K562 (cell line): Measurements from ENCODE around the gene NPEPL1. TPM values are rescaled to one million over a fixed set of nuclear protein-coding genes. Genes with fewer than 3 reads are reported as not detected.

Source experiments
- ATAC-seq: fragments of 200-7000 bp; cut with Tn5 transposase; 3 replicates; pipeline ENCODE4 v1.9.1; 2020; ENCODE audit warnings: moderate library complexity
- BruUV-seq: library from RNA; stranded (reverse); fragments of 400-500 nt; replicated peaks from 2 replicates; lab custom pipeline; 2021; lab: Mats Ljungman, UMichigan
- CTCF ChIA-PET: fragments of 300-600 bp; formaldehyde crosslinking; extraction: SDS; loops from one replicate; lab custom pipeline; 2021; ENCODE audit warnings: low intra/inter-chr PET ratio; lab: Yijun Ruan, JAX
- POLR2A ChIA-PET: fragments of 300-600, 350-650 bp; sonication (Branson Sonifier 250); formaldehyde crosslinking; extraction: SDS; loops from one replicate; lab custom pipeline; 2021; ENCODE audit warnings: antibody characterized with exemption, inconsistent platforms; lab: Yijun Ruan, JAX
- DNase-seq, 4 experiments: peaks; one replicate each; pipeline versions ENCODE4 v3.0.0 to v3.0.0-alpha.2; 2011 to 2018; ENCODE audit warnings: low spot score in 3 of 4, mixed read lengths in 3 of 4; ENCODE audit errors: extremely low read depth in 1 of 4
- FAIRE-seq: peaks from 2 replicates; lab custom pipeline; 2011; peaks lifted over from hg19 to GRCh38; lab: Jason Lieb, UNC
- H2AFZ ChIP-seq: 2 replicates; pipeline ENCODE4 v1.6.0; 2011; ENCODE audit warnings: low read depth, low read length, control low read depth, inconsistent platforms
- H3K27ac ChIP-seq: fragments of 200-600 bp; 3 replicates; pipeline ENCODE4 v1.8.0; 2011; ENCODE audit warnings: low read depth, mild to moderate bottlenecking, control low read depth, inconsistent platforms, low read length, moderate library complexity, mixed read lengths; ENCODE audit errors: extremely low read depth
- H3K27me3 ChIP-seq, 2 experiments: fragments of 300-600 bp in 1 of 2; 2 replicates in 1 of 2; 3 replicates in 1 of 2; pipeline versions ENCODE4 v1.6.0 to v1.8.0; 2011; ENCODE audit warnings: inconsistent platforms in 2 of 2, low read length in 2 of 2, mild to moderate bottlenecking in 1 of 2, mixed read lengths in 1 of 2, moderate library complexity in 1 of 2; ENCODE audit not compliant: control insufficient read depth in 2 of 2, insufficient read depth in 2 of 2
- H3K36me3 ChIP-seq: fragments of 300-600 bp; 3 replicates; pipeline ENCODE4 v1.8.0; 2011; ENCODE audit warnings: mild to moderate bottlenecking, low read length, inconsistent platforms; ENCODE audit not compliant: control insufficient read depth, insufficient read depth
- H3K4me1 ChIP-seq, 2 experiments: fragments of 200-600 bp in 1 of 2; replicated peaks in 1 of 2; 2 replicates in 1 of 2; 3 replicates in 1 of 2; pipeline versions ENCODE4 v1.5.1 to v1.8.0; 2011; ENCODE audit warnings: inconsistent platforms in 2 of 2, low read length in 2 of 2, mild to moderate bottlenecking in 1 of 2, mixed read lengths in 1 of 2, moderate library complexity in 1 of 2; ENCODE audit not compliant: control insufficient read depth in 2 of 2, insufficient read depth in 2 of 2
- H3K4me2 ChIP-seq: 2 replicates; pipeline ENCODE4 v1.6.1; 2011; ENCODE audit warnings: low read length, control low read depth, inconsistent platforms, mixed read lengths; ENCODE audit not compliant: insufficient read depth
- H3K4me3 ChIP-seq: fragments of 200-600 bp; sonication (generic), shearing (Covaris generic); 2 replicates; pipeline ENCODE4 v1.5.1; 2016; ENCODE audit warnings: control low read depth, inconsistent platforms
- H3K79me2 ChIP-seq: fragments of 200-600 bp; 3 replicates; pipeline ENCODE4 v1.8.0; 2011; ENCODE audit warnings: low read length, inconsistent platforms; ENCODE audit not compliant: control insufficient read depth, insufficient read depth
- H3K9ac ChIP-seq, 2 experiments: 2 replicates each; pipeline versions ENCODE4 v1.6.0 to v1.6.1; 2011; ENCODE audit warnings: low read depth in 2 of 2, low read length in 2 of 2, control low read depth in 1 of 2, inconsistent platforms in 1 of 2, mild to moderate bottlenecking in 1 of 2, mixed read lengths in 1 of 2; ENCODE audit not compliant: insufficient read depth in 1 of 2
- H3K9me1 ChIP-seq: one replicate; pipeline ENCODE4 v1.6.0; 2011; ENCODE audit warnings: inconsistent platforms, mild to moderate bottlenecking, low read length, moderate library complexity; ENCODE audit not compliant: control insufficient read depth, insufficient read depth
- H3K9me3 ChIP-seq: replicated peaks from 2 replicates; pipeline ENCODE4 v1.5.1; 2011; ENCODE audit warnings: low read depth, low read length, inconsistent platforms; ENCODE audit not compliant: control insufficient read depth, insufficient read depth
- H4K20me1 ChIP-seq: replicated peaks from 2 replicates; pipeline ENCODE4 v1.6.1; 2011; ENCODE audit warnings: low read length, inconsistent platforms, mixed read lengths; ENCODE audit not compliant: control insufficient read depth, insufficient read depth
- DIDO1 ChIP-seq: fragments of 450-650 bp; IDR thresholded peaks from 2 replicates; pipeline ENCODE4 v1.6.1; 2016; ENCODE audit warnings: low read depth, missing biosample characterization, missing genetic modification characterization
- GABPB1 ChIP-seq: sonication (generic); formaldehyde crosslinking; IDR thresholded peaks from 2 replicates; pipeline ENCODE4 v1.8.0; 2022; ENCODE audit warnings: mild to moderate bottlenecking, missing genetic modification reagents
- RBM22 ChIP-seq: fragments of 200-400 bp; formaldehyde crosslinking; IDR thresholded peaks from 2 replicates; pipeline ENCODE4 v1.6.1; 2018; ENCODE audit warnings: low read length, low read depth; ENCODE audit not compliant: poor library complexity, severe bottlenecking
- ZNF143 ChIP-seq: sonication (generic); formaldehyde crosslinking; IDR thresholded peaks from 2 replicates; pipeline ENCODE4 v1.9.0; 2022; ENCODE audit warnings: mild to moderate bottlenecking, missing genetic modification reagents
- ZNF253 ChIP-seq: fragments of 250-450 bp; sonication (Bioruptor Pico); conservative IDR thresholded peaks from 2 replicates; pipeline ENCODE4 v1.6.1; 2021; ENCODE audit warnings: mild to moderate bottlenecking
- WGBS: fragments of 100-300 bp; shearing (Covaris generic); methylation state at CpG from one replicate; pipeline ENCODE4 v1.1.6; 2016; ENCODE audit warnings: low coverage, mixed read lengths; ENCODE audit not compliant: insufficient coverage; ENCODE audit errors: missing lambda C conversion rate; 5-methylcytosine and 5-hydroxymethylcytosine counted together
- in situ Hi-C: fragments of 300-500 bp; cut with MboI; formaldehyde crosslinking; loops from 4 replicates; pipeline ENCODE4 v1.15.0; 2018; ENCODE audit warnings: inconsistent platforms, mixed read lengths
- intact Hi-C: fragments of 100-400 bp; cut with micrococcal nuclease; formaldehyde crosslinking; loops from 2 replicates; pipeline ENCODE4 v1.14.2; 2022
- polyA plus RNA-seq, 8 experiments: library from polyadenylated mRNA; depleted of rRNA in 4 of 8; stranded (reverse) in 5 of 8; unstranded in 3 of 8; fragments of >200 nt; fragmentation: Nextera tagmentation in 2 of 8; fragmentation: Illumina TruSeq in 1 of 8; extraction: Ambion mirVana in 2 of 8; extraction: Trizol in 1 of 8; gene quantifications; 2 replicates each; pipeline versions ENCODE4 v1.2.1 to v1.2.3, GENCODE V29; 2011 to 2014; ENCODE audit warnings: inconsistent platforms in 1 of 8, missing spikeins in 1 of 8
- total RNA-seq, 7 experiments: library from RNA; depleted of rRNA in 6 of 7; stranded (reverse); fragments of >200 nt in 6 of 7; fragmentation: Illumina TruSeq in 2 of 7; extraction: Trizol in 2 of 7; gene quantifications; 2 replicates each; pipeline versions ENCODE4 v1.2.1 to v1.2.3, GENCODE V29; 2011 to 2021; ENCODE audit warnings: low replicate concordance in 1 of 7
- TF ChIP-seq, protein P1 (sequence below): fragments of 150-350 bp; IDR thresholded peaks from 2 replicates; pipeline ENCODE4 v1.6.1; 2014; ENCODE audit warnings: low read depth, mild to moderate bottlenecking, low read length, borderline replicate concordance
- TF ChIP-seq, protein P2 (sequence below): IDR thresholded peaks from 2 replicates; pipeline ENCODE4 v1.6.1; 2016; ENCODE audit warnings: missing genetic modification characterization, missing compliant biosample characterization

Gene NPEPL1
- total and polyA plus RNA-seq, 9 of the 15 experiments (the other 6 are each of a cell fraction or from before 2014, with no cell fraction given) = 0.04 to 5.6 (median 0.94) TPM

DNA sequence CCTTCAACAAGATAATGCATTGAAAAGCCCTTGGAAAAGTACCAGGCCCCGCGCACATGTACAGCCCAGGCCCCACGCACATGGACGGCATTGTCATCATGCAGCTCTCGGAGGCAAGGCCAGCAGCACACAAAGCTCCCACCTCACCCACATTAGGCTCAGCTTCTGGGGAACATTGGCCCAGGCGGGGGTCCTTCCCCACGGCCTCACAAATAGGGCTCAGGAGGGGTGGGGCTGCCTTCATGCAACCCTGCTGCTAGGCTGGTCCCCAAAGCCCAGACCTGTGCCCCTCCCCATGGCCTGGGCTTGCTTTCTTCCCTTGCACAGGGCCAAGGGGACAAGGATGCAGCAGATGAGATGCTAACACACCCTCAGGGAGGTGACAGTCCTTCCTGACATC, 26.7 kb downstream of the NPEPL1 start:
- intact Hi-C loops = no loop called here
- TF ChIP-seq DIDO1 (tag) (no peak), RBM22 (no peak), ZNF253 (CRISPR knock-in tag) (no peak), GABPB1 (CRISPR knock-in tag) (no peak), ZNF143 (CRISPR knock-in tag) (no peak)
- TF ChIP-seq, protein P1, sequence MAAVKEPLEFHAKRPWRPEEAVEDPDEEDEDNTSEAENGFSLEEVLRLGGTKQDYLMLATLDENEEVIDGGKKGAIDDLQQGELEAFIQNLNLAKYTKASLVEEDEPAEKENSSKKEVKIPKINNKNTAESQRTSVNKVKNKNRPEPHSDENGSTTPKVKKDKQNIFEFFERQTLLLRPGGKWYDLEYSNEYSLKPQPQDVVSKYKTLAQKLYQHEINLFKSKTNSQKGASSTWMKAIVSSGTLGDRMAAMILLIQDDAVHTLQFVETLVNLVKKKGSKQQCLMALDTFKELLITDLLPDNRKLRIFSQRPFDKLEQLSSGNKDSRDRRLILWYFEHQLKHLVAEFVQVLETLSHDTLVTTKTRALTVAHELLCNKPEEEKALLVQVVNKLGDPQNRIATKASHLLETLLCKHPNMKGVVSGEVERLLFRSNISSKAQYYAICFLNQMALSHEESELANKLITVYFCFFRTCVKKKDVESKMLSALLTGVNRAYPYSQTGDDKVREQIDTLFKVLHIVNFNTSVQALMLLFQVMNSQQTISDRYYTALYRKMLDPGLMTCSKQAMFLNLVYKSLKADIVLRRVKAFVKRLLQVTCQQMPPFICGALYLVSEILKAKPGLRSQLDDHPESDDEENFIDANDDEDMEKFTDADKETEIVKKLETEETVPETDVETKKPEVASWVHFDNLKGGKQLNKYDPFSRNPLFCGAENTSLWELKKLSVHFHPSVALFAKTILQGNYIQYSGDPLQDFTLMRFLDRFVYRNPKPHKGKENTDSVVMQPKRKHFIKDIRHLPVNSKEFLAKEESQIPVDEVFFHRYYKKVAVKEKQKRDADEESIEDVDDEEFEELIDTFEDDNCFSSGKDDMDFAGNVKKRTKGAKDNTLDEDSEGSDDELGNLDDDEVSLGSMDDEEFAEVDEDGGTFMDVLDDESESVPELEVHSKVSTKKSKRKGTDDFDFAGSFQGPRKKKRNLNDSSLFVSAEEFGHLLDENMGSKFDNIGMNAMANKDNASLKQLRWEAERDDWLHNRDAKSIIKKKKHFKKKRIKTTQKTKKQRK = no peak
- TF ChIP-seq, protein P2, sequence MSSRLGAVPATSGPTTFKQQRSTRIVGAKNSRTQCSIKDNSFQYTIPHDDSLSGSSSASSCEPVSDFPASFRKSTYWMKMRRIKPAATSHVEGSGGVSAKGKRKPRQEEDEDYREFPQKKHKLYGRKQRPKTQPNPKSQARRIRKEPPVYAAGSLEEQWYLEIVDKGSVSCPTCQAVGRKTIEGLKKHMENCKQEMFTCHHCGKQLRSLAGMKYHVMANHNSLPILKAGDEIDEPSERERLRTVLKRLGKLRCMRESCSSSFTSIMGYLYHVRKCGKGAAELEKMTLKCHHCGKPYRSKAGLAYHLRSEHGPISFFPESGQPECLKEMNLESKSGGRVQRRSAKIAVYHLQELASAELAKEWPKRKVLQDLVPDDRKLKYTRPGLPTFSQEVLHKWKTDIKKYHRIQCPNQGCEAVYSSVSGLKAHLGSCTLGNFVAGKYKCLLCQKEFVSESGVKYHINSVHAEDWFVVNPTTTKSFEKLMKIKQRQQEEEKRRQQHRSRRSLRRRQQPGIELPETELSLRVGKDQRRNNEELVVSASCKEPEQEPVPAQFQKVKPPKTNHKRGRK (tag) = no peak
- H3K9ac ChIP-seq = peak overlapping the region in 1 of 2 experiments; percentile 45; a peak in 1 of 4 replicates
- WGBS = 9% methylated on average over 7 of the region's 7 CpGs
- POLR2A ChIA-PET = no interaction called here
- H3K4me2 ChIP-seq = no peak overlapping the region
- H3K79me2 ChIP-seq = no peaks in the 10 kb centered on the region
- H4K20me1 ChIP-seq = no peaks in the 10 kb centered on the region
- H3K4me1 ChIP-seq = peaks cover 0 to 17% of the 10 kb centered on the region in 2 experiments; a peak in 2 of 5 replicates
- DNase-seq = no peak
- peaks cover 20 to 82% of the 10 kb centered on the region in 2 experiments; a peak in 4 of 5 replicates for H3K27me3 ChIP-seq
- no peak overlapping the region for H3K27ac ChIP-seq
- ATAC-seq = no peak
- H3K9me3 ChIP-seq = no peaks in the 10 kb centered on the region; the same call in 1 of the 2 replicates
- FAIRE-seq = no peak
- no peak overlapping the region for H2AFZ ChIP-seq
- BruUV-seq = no TSS peak
- CTCF ChIA-PET = no interaction called here
- no peaks in the 10 kb centered on the region for H3K36me3 ChIP-seq
- no peak overlapping the region for H3K4me3 ChIP-seq
- no peaks in the 10 kb centered on the region for H3K9me1 ChIP-seq
- in situ Hi-C loops = no loop called here
